NCI-H82 treated with DMSO at 0.1 percent for 48 hours (cell line): ENCODE results near the gene RNU7-1.
A peak's percentile ranks its signal among the peaks of the same experiment; 100 is the strongest.

ENCODE experiments used
- DNase-seq: peaks from one replicate; lab custom pipeline; 2025; ENCODE audit not compliant: unreplicated experiment; lab: John Stamatoyannopoulos, UW

The RNU7-1 gene

DNA sequence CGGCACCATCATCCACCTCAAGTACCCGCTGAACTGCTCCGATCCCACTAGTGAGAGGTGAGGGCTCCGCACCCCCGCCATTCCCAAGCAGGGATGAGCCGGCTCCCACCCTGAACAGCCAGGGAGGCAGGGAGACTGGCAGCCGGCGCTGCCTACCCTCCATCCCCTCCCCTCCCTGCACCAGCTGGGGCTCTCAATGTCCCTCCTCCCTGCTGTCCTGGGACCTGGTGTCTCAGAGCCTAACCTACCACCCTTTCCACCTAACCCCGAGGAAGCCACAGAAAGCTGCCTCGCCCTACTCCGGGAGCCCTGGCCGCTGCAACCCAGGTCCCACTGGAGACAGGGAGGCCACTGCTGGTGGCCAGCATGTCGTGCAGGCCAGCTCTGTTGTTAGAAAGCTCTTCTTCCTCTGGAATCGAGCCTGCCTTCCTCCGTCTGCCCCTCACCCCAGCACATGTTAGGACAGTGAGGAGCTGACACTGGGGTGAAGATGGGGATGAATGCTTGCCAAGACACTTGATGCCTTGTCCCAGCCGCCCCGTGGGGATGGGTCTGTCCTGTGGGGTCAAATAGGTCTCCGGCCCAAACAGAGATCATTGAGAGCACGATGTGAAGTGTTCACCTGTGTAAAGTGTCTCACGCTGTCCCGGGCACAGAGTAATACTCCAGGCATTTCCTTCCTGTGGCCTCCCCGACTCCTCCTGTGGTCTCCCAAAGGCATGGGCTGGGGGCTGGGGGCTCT, 8.7 kb downstream of the RNU7-1 start:
- DNase-seq: no peak

GRCh38 chr12:6952863-6953441, 9.3 kb downstream of the RNU7-1 start:
- DNase-seq: no peak

GRCh38 chr12:6953442-6954315, 10.1 kb downstream of the RNU7-1 start:
- no peak for DNase-seq

- DNase-seq: no peak
These were observed 10.9 kb downstream of the RNU7-1 start for GRCh38 chr12:6954316-6955107.

DNA sequence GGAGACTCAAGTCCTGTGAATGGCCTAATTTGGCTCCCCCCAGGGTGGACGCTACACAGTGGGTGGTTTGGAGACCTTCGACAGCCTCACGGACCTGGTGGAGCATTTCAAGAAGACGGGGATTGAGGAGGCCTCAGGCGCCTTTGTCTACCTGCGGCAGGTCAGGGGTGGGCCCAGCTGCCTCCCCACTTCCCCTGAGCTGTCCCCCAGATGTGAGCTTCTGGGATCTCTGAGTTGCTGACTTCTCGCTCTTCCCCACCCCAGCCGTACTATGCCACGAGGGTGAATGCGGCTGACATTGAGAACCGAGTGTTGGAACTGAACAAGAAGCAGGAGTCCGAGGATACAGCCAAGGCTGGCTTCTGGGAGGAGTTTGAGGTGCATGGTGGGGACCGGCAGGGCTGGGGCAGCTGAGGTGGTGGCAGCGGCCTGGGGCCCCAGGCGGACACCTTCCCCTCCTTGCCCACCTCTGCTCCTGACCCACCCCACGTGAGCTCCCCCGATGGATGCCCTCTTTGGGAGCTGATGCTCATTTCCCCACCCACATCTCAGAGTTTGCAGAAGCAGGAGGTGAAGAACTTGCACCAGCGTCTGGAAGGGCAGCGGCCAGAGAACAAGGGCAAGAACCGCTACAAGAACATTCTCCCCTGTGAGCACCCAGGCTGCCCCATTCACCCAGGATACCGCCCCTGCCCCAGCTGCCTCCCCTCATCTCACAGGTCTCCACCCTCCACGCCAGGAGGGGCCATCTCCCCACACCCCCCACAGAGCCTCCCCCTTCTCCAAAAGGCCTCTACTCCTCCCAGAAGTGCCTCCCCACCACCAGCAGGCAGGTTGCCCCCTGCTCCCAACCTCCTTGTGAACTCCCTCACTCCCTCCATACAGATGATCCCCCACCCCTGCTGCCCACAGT, 11.7 kb downstream of the RNU7-1 start:
- DNase-seq: no peak

DNA sequence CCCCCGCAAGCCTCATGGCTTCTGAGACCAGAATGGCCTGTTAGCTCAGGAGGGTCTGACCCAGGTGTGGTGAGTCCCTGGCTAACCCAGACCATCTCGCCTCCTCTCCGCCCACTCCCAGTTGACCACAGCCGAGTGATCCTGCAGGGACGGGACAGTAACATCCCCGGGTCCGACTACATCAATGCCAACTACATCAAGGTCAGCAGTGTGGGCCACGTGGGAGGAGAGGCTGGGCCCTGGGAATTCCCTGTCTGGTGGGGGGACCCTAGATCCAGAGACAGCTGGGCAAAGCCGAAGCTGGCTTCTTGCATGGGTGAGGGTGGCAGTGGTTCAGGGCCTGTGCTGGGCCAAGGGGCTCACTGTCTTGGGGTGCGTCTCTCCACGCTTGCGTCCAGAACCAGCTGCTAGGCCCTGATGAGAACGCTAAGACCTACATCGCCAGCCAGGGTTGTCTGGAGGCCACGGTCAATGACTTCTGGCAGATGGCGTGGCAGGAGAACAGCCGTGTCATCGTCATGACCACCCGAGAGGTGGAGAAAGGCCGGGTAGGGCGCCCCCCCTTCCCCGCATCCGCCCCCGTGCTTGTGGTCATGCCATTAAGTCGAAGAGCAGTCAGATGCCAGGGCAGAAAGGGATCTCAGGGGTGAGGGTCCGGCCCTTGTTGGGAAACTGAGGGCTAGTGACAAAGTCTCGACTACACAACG, 12.6 kb downstream of the RNU7-1 start:
- no peak for DNase-seq

- DNase-seq: no peak
These were observed 13.6 kb downstream of the RNU7-1 start for GRCh38 chr12:6957151-6957701.

- no peak for DNase-seq
These were observed 14.4 kb downstream of the RNU7-1 start for GRCh38 chr12:6957741-6958608.

DNA sequence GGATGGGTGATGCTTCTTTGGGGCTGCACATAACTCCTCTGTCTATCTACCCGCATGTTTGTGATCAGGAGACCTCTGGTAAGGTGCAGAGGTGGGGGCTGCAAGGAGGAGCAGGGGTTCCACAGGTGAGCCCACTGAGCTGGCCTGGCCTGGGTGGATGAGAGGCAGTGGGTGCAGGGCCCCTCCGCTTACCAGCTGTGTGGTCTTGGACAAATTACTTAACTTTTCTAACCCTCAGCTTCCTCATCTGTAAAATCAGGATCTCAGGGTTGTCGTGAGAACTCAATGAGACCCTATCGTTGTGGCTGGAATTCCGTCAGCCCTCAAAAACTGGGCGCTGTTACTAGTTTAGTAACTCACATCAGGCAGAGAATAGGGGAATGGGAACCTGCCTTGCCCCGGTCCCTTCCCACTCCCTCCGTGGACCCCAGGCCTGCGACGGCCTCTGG, 15.0 kb downstream of the RNU7-1 start:
- no peak for DNase-seq

- no peak for DNase-seq
These were observed 15.6 kb downstream of the RNU7-1 start for GRCh38 chr12:6959058-6959804.

GRCh38 chr12:6959805-6960592, 16.4 kb downstream of the RNU7-1 start:
- no peak for DNase-seq

GRCh38 chr12:6960593-6961277, 17.1 kb downstream of the RNU7-1 start:
- no peak for DNase-seq

DNA sequence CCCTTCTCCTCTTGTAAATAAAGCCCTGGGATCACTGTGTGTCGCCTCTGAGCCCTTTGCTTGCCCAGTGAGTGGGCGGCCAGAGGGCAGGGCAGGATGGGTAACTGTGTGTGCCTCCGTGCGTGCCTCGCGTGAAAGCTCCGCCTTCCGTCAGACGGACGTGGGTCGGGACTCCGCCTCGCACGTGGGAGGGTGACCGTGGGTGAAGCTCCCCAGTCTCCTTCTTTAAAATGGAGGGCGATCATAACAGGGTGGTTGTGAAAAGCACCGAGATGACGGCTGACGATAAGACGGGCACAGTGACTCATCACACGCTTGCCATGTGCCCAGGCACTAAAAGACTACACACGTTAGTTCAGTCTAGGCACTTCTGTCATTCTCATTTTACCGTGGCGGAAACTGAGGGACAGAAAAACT, 17.7 kb downstream of the RNU7-1 start:
- DNase-seq: no peak

GRCh38 chr12:6961695-6962284, 18.2 kb downstream of the RNU7-1 start:
- peak; percentile 45 for DNase-seq

DNA sequence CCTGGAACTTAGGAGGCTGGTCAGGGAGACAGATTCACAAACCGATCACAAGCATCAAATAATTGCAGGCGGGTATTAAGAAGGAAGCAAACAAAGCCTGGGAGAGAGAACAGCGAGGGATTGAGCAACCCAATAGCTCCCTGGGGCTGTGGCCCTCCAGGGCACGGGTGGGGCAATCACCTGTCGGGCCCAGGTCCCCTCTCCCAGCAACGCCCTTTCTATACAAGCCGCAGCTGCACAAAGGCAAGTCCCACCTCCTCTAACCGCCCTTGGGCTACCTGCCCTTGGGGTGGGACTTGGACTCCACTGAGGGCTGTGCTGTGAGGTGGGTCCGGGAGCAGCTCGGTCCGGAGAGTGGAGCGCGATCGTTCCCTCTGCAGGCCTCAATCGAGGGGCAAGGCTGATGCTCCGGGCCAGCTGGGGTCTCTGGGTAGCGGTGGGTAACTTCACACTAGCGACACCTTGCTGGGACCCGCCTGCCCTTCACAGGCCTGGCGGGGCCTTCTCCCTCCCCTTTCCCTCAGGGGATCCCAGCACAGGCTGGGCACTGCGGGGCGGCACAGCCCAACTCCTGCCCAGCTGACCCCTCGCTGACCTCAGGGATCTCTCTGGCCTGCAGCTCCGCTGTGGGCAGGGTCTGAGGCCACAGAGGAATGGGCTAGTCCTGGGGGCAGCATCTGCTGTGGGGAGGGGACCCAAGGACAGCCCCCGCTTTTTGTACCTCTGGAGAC, 18.8 kb downstream of the RNU7-1 start:
- DNase-seq: no peak
